DOHH2 (cell line): ENCODE results near the gene IL11.

Source experiments
- H3F3A ChIP-seq: fragments of 200-600 bp; sonication (generic), shearing (Covaris generic); 2 replicates; pipeline ENCODE4 v1.6.0; 2016; ENCODE audit warnings: antibody characterized with exemption, mild to moderate bottlenecking; ENCODE audit not compliant: control insufficient read depth, insufficient read depth
- H3K27ac ChIP-seq: fragments of 200-600 bp; sonication (generic); 2 replicates; pipeline ENCODE4 v1.5.1; 2014; ENCODE audit warnings: low read depth, mild to moderate bottlenecking, low read length, moderate library complexity
- H3K27me3 ChIP-seq: fragments of 200-600 bp; sonication (generic); 2 replicates; pipeline ENCODE4 v1.6.1; 2014; ENCODE audit warnings: mild to moderate bottlenecking, low read length, mixed read lengths; ENCODE audit not compliant: control insufficient read depth
- H3K36me3 ChIP-seq: fragments of 200-600 bp; sonication (generic); 2 replicates; pipeline ENCODE4 v1.6.1; 2014; ENCODE audit warnings: mild to moderate bottlenecking, low read length, moderate library complexity, mixed read lengths; ENCODE audit not compliant: control insufficient read depth
- H3K4me1 ChIP-seq: fragments of 200-600 bp; sonication (generic); 2 replicates; pipeline ENCODE4 v1.6.1; 2014; ENCODE audit warnings: mild to moderate bottlenecking, low read length, mixed read lengths; ENCODE audit not compliant: control insufficient read depth
- H3K4me2 ChIP-seq: fragments of 200-600 bp; sonication (generic); 2 replicates; pipeline ENCODE4 v1.6.0; 2014; ENCODE audit warnings: mild to moderate bottlenecking, low read length, moderate library complexity
- H3K4me3 ChIP-seq: fragments of 200-600 bp; sonication (generic); 2 replicates; pipeline ENCODE4 v1.5.1; 2014; ENCODE audit warnings: mild to moderate bottlenecking, low read length, mixed read lengths
- H3K79me2 ChIP-seq: fragments of 200-600 bp; sonication (generic); 2 replicates; pipeline ENCODE4 v1.6.1; 2014; ENCODE audit warnings: mild to moderate bottlenecking, low read length, mixed read lengths; ENCODE audit not compliant: control insufficient read depth
- H3K9me2 ChIP-seq: fragments of 200-600 bp; sonication (generic); replicated peaks from 2 replicates; pipeline ENCODE4 v1.6.1; 2014; ENCODE audit warnings: mild to moderate bottlenecking, low read length, mixed read lengths; ENCODE audit not compliant: control insufficient read depth
- H3K9me3 ChIP-seq: fragments of 200-600 bp; sonication (generic); 2 replicates; pipeline ENCODE4 v1.6.1; 2014; ENCODE audit warnings: antibody characterized with exemption, low read length, mixed read lengths; ENCODE audit not compliant: control insufficient read depth, insufficient read depth
- H4K20me1 ChIP-seq: fragments of 200-600 bp; sonication (generic); 2 replicates; pipeline ENCODE4 v1.6.0; 2014; ENCODE audit warnings: low read depth, mild to moderate bottlenecking, antibody characterized with exemption, low read length, moderate library complexity; ENCODE audit not compliant: control insufficient read depth, insufficient read depth
- CTCF ChIP-seq: fragments of 200-600 bp; sonication (generic); IDR thresholded peaks from one replicate; pipeline ENCODE4 v1.5.1; 2014; ENCODE audit warnings: antibody characterized with exemption, mild to moderate bottlenecking, low read depth, low read length; ENCODE audit not compliant: poor library complexity, severe bottlenecking
- EZH2phosphoT487 ChIP-seq: fragments of 200-600 bp; sonication (generic); IDR thresholded peaks from 2 replicates; pipeline ENCODE4 v1.6.1; 2017; ENCODE audit warnings: borderline replicate concordance, mild to moderate bottlenecking, antibody characterized with exemption, low read length, moderate library complexity, mixed read lengths

Gene IL11

GRCh38 chr19:55398200-55398925 is 28.1 kb upstream of the IL11 start:
- Histone ChIP-seq H3K9me3 (no peaks in the 10 kb centered on the region), H3K4me3 (no peak overlapping the region), H3K27ac (no peak overlapping the region), H3K79me2 (peaks cover 7% of the 10 kb centered on the region), H3F3A (peaks cover 49% of the 10 kb centered on the region), H3K4me1 (peaks cover 3% of the 10 kb centered on the region; the same call in 1 of the 2 replicates), H3K36me3 (peaks cover 27% of the 10 kb centered on the region), H3K27me3 (no peaks in the 10 kb centered on the region), H3K4me2 (no peak overlapping the region), H4K20me1 (peaks cover 9% of the 10 kb centered on the region; the same call in 1 of the 2 replicates), H3K9me2 (no peaks in the 10 kb centered on the region)
- no peak for TF ChIP-seq CTCF
- no peak for TF ChIP-seq EZH2phosphoT487

DNA sequence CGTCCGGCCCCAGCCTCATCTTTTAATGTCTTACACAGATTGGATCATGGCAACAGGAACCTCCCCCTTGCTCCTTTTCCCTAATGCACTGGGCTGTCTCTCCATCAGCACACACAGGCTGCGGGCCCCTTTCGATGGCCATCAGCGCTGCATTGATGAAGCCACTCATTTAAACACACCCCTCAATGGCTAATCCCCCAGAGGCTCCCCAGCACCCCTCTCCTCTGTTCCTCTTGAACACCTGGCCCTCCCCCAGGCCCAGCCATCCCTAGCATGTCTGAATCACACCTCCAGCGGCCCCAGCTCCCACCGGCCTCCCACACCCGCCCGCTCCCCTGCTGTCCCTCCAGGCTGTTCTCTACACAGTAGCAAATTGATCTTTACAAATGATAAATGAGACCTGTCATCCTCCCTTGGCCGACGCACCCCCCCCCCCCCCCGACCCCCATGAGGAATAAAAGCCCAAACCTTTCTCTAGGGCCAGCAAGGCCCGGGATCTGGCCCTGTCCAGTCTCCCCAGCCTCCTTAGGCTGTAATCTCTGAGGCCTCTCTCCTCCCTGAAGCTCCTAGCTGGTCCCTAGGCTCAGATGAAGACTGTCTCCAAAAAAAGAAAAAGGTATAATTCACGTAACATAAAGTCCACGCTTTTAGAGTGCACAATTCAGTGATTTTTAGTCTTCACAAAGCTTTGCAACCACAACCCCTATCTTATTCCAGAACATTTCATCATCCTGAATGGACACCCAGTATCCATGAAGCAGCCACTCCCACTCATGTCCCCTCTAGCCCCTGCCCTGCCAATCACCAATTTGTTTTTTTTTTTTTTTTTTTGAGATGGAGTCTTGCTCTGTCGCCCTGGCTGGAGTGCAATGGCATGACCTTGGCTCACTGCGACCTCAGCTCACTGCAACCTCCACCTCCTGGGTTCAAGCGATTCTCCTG is 22.8 kb upstream of the IL11 start:
- Histone ChIP-seq H3K27ac (no peak overlapping the region), H3K4me2 (no peak overlapping the region), H3K4me3 (no peak overlapping the region), H3K9me3 (no peaks in the 10 kb centered on the region), H3F3A (peaks cover 45% of the 10 kb centered on the region), H3K4me1 (peaks cover 29% of the 10 kb centered on the region), H3K9me2 (no peaks in the 10 kb centered on the region), H3K36me3 (peaks cover 22% of the 10 kb centered on the region), H3K79me2 (peaks cover 6% of the 10 kb centered on the region), H4K20me1 (peaks cover 14% of the 10 kb centered on the region), H3K27me3 (no peaks in the 10 kb centered on the region)
- TF ChIP-seq CTCF (no peak), EZH2phosphoT487 (no peak)

- Histone ChIP-seq H4K20me1 (peaks cover 25% of the 10 kb centered on the region), H3K79me2 (peaks cover 17% of the 10 kb centered on the region), H3K4me1 (peaks cover 40% of the 10 kb centered on the region), H3K4me3 (no peak overlapping the region), H3K36me3 (peaks cover 33% of the 10 kb centered on the region), H3K9me2 (no peaks in the 10 kb centered on the region), H3K9me3 (no peaks in the 10 kb centered on the region), H3F3A (peaks cover 55% of the 10 kb centered on the region), H3K27ac (no peak overlapping the region), H3K4me2 (no peak overlapping the region), H3K27me3 (no peaks in the 10 kb centered on the region)
- no peak for TF ChIP-seq CTCF
- no peak for TF ChIP-seq EZH2phosphoT487
Measured at GRCh38 chr19:55391702-55392615, 21.7 kb upstream of the IL11 start.
